ENCODE results near the gene GINS3.
"Not testable (repeated sequence)": the region's sequence is repeated elsewhere in the genome, so short reads cannot be mapped to it uniquely, and the experiment has no call there.

GRCh38 chr16:58396897-58397296 lies 4.6 kb downstream of the GINS3 start:
- TF ChIP-seq, protein P1, sequence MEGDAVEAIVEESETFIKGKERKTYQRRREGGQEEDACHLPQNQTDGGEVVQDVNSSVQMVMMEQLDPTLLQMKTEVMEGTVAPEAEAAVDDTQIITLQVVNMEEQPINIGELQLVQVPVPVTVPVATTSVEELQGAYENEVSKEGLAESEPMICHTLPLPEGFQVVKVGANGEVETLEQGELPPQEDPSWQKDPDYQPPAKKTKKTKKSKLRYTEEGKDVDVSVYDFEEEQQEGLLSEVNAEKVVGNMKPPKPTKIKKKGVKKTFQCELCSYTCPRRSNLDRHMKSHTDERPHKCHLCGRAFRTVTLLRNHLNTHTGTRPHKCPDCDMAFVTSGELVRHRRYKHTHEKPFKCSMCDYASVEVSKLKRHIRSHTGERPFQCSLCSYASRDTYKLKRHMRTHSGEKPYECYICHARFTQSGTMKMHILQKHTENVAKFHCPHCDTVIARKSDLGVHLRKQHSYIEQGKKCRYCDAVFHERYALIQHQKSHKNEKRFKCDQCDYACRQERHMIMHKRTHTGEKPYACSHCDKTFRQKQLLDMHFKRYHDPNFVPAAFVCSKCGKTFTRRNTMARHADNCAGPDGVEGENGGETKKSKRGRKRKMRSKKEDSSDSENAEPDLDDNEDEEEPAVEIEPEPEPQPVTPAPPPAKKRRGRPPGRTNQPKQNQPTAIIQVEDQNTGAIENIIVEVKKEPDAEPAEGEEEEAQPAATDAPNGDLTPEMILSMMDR (optimal IDR thresholded peaks at IDR 0.05 in 1 of 3, IDR thresholded peaks at IDR 0.05 in 1 of 3, conservative IDR thresholded peaks at IDR 0.05 in 1 of 3; ENCODE audit: extremely low read depth in 1 of 3, insufficient read depth in 2 of 3, low read length in 3 of 3), result not testable (repeated sequence)
- TF ChIP-seq EZH2 (IDR thresholded peaks at IDR 0.05; ENCODE audit: low read length), result not testable (repeated sequence)

Measured in keratinocyte (primary cell).